ENCODE measurements around the gene UQCR11.

GRCh38 chr19:1624458-1624857, 19.2 kb upstream of the UQCR11 start:
- TF ChIP-seq CTCF (conservative IDR thresholded peaks at IDR 0.05 in 1 of 2, IDR thresholded peaks at IDR 0.05 in 1 of 2; ENCODE audit: extremely low read depth in 1 of 2, insufficient read depth in 1 of 2, low read depth in 1 of 2, low read length in 2 of 2) (peak; percentile 51 to 53), EZH2 (IDR thresholded peaks at IDR 0.05; ENCODE audit: borderline replicate concordance, low read length) (no peak)

Data from mammary epithelial cell (primary cell).